ENCODE results near the gene SERAC1.

DNA sequence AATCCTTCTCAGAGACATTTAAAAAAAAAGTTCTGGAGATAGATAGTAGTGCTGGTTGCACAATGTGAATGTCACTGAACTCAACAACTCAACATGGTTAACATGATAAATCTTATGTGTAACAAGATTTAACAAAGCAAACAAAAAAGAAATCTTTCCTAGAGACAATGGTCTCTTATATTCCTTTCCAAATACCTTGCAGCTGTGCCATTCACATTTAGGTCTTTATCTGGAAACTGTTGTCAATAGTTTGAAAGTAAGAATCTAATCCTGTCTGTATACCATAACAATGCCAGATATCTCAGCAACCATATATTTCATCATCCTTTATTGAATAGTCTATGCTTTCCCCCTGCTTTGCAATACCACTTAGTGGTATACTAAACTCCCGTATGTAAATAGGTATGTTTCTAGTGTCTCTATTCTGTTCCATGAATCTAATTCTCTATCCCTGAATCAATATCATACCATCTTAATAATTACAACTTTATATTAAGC lies 2.1 kb downstream of the SERAC1 start:
- TF ChIP-seq, protein P1, sequence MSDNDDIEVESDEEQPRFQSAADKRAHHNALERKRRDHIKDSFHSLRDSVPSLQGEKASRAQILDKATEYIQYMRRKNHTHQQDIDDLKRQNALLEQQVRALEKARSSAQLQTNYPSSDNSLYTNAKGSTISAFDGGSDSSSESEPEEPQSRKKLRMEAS (IDR thresholded peaks at IDR 0.05; ENCODE audit: low read depth, low read length), result no peak
- TF ChIP-seq SP1 (IDR thresholded peaks at IDR 0.05; ENCODE audit: low read depth, low read length) (no peak), SMC3 (IDR thresholded peaks at IDR 0.05; ENCODE audit: borderline replicate concordance, low read length) (no peak), RFX5 (IDR thresholded peaks at IDR 0.05; ENCODE audit: low read depth, low read length) (no peak), NR2C2 (IDR thresholded peaks at IDR 0.05; ENCODE audit: borderline replicate concordance, control insufficient read depth, insufficient read length, low read depth) (no peak)

All from GM12878 (cell line).